ENCODE measurements around the gene CABP5.
"Not testable (repeated sequence)": the region's sequence is repeated elsewhere in the genome, so short reads cannot be mapped to it uniquely, and the experiment has no call there.

CABP5 gene

DNA sequence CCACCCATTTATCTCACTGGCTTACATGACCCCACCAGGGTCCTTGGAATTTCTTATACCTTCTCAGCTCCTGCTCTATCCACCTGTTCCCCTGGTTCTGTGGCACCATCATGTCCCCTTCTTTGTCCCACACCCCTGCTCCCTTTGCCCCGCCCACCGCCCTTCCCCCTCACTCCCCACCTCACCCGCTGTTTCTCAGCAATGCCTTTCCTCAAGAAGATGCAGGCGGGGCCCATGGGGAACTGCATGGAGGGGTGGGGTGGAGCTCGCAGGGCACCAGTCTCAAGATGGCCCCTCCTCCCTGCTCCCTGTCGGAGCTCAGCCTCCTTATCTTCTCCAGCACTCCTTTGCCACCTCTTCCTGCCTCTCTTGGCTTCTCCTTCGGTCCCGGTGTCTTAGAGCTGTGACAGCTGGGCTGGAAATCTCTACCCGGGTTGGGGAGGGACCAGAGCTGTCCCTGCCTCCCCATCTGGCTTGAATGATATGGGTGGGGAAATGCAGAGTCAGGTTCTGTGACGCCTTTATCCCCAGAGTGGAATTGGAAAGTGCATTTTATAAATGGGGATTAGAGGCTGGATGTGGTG lies at the start of gene CABP5:
Gene CABP5, minus strand, starts transcription at position 405 of the 584 bp plus-strand sequence. Its CDS starts 157 bp downstream, at position 248.
- no peak for FAIRE-seq
- no peak for DNase-seq (ENCODE audit: extremely low spot score, insufficient read length, low read depth)

DNA sequence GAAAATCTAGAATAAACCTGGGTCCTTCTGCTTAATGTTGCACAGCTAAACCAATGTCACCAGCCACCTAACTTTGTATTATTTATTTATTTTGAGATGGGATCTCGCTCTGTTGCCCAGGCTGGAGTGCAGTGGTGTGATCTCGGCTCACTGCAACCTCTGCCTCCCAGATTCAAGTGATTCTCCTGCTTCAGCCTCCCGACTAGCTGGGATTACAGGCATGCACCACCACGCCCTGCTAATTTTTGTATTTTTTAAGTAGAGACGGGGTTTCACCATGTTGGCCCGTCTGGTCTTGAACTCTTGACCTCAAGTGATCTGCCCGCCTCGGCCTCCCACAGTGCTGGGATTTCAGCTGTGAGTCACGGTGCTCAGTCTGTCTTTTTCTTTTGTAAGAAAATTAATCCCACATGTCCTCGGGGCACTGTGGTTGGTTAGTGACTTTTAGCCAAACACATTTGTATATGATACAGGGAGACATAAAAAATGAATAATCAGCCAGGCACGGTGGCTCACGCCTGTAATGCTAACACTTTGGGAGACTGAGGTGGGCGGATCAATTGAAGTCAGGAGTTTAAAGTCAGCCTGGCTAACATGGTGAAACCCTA lies 47.3 kb upstream of the CABP5 start:
- DNase-seq (ENCODE audit: extremely low spot score, insufficient read length, low read depth) = not testable (repeated sequence)

DNA sequence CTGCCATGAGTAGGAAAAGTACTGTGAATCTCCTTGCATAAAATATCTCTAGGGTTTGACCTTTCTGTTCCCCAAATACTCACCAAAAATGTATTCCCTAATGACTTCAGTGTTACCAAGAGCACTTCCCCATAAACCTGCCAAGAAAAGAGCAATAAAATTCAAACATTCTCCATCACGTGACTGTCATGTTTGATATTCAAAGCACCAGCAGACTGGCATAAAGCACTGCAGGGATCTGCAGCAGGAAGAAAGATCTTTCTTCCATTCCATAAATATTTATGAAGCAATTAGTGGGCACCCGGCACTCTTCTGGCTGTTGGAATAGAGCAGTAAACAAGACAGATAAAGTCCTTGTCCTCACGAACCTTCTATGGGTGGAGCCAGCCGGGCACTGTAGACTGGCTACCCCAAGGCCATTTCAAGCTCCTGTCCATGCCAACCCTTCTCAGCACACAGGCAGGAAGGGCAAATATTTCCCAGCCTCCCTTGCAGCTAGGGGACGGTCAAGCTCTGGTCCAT lies 46.5 kb upstream of the CABP5 start:
- no peak for FAIRE-seq
- DNase-seq (ENCODE audit: extremely low spot score, insufficient read length, low read depth) = no peak

More for the DNA sequence above, 47.3 kb upstream of the CABP5 start:
- not testable (repeated sequence) for FAIRE-seq

DNA sequence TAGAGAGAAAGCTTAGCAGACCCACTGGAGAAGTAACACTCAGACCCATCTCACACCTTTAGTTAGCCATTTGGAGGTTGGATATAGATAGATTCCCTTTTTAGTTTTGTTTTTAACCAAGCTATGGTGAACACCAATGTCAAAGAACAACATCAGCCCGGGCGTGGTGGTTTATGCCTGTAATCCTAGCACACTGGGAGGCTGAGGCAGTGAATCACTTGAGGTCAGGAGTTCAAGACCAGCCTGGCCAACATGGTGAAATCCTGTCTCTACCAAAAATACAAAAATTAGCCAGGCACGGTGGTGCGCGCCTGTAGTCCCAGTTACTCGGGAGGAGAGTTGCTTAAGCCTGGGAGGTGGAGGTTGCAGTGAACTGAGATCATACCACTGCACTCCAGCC lies 45.1 kb upstream of the CABP5 start:
- not testable (repeated sequence) for DNase-seq (ENCODE audit: extremely low spot score, insufficient read length, low read depth); FAIRE-seq

DNA sequence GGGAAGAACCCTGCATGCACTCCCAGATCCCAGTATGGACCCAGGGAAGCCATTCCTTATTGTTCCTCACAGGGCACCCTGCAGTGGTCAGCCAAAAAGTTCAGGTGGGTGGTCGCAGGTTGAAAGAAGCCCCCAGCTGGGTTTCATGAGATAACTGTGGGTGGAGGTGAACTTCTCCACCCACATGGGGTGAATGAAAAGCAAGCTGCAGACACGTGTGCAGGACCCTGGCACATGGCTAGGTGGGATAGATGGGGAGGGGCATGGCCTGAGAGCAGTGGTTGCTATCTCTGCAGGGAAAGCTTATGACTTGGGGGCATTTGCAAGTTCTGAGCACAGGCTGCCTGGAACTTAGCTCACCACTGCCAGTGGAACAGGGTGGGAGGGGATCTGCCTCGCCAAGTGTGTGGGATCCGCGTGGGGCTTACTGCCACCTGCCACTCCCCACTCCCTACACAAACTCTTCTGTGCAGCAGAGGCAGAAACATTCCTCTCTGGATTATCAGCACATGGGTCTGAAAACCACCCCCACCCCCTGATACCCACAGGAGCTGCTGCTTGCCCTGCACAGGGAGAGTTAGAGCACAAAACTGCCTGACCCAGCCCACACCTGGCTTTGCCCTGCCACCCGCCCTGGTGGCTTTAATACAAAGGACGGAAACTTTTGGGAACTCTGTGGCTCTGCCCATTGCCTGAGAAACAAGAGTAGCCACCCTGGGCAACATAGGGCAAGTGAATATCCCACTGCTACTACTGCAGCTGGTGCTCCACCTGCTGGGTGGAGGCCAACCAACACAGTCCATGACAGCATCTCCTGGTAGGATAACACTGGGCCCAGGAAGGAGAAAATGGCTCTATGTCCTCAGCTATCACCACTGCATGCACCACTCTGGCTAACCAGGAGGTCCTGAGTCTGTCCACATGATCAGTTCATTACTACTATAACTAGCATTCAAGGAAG lies 42.3 kb upstream of the CABP5 start:
- no peak for DNase-seq (ENCODE audit: extremely low spot score, insufficient read length, low read depth)
- FAIRE-seq = no peak

DNA sequence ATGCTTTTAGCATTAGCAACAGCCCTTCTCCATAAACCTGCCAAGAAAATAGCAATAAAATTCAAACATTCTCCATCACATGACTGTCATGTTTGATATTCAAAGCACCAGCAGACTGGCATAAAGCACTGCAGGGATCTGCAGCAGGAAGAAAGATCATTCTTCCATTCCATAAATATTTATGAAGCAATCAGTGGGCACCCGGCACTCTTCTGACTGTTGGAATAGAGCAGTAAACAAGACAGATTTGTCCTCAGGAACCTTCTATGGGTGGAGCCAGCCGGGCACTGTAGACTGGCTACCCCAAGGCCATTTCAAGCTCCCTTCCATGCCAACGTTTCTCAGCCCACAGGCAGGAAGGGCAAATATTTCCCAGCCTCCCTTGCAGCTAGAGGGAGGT lies 41.2 kb upstream of the CABP5 start:
- no peak for FAIRE-seq
- no peak for DNase-seq (ENCODE audit: extremely low spot score, insufficient read length, low read depth)

DNA sequence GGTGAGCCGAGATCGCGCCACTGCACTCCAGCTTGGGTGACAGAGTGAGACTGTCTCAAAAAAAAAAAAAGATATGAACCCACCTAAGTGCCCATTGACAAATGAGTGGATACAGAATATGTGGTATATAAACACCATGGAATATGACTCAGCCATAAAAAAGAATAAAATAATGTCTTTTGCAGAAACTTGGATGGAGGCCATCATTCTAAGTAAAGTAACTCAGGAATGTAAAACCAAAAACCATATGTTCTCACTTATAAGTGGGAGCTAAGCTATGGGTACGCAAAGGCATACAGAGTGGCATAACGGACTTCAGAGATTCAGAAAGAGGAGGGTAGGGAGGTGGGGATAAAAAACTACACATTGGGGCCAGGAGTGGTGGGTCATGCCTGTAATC lies 37.2 kb upstream of the CABP5 start:
- FAIRE-seq (no peak), DNase-seq (ENCODE audit: extremely low spot score, insufficient read length, low read depth) (no peak)

DNA sequence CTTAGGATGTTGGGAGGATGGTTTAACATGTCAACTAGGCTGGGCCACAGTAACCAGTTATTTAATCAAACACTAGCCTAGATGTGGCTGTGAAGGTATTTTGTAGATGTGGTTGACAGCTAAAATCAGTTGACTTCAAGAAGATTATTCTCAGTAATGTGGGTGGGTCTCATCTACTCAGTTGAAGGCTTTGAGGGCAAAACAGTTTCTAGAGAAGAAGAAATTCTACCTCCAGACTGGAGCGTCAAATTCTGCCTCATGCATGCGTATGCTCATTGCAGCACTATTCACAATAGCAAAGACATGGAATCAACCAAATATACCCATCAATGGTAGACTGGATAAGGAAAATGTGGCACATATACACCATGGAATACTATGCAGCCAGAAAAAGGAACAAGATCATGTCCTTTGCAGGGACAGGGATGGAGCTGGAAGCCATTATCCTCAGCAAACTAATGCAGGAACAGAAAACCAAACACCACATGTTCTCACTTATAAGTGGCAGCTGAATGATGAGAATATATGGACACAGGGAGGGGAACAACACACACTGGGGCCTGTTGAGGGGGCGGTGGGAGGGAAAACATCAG lies 26.4 kb upstream of the CABP5 start:
- not testable (repeated sequence) for DNase-seq (ENCODE audit: extremely low spot score, insufficient read length, low read depth); FAIRE-seq

DNA sequence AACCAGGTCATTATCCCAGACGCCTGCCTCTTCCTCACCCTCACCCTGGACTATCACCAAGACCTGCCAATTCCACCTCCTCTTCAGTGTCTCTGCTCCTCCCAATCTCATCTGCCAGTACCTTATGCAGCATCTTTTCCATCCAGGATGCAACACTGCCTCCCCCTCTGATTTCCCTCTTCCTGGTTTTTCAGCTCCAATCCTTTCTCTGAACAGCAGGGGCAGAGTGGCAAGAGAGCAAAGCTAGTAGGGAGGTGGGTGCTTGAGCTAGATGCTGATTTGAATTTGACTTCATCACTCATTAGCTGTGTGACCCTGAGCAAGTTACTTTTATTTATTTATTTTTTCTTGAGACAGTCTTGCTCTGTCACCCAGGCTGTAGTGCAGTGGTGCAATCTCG lies 25.6 kb upstream of the CABP5 start:
- FAIRE-seq (no peak), DNase-seq (ENCODE audit: extremely low spot score, insufficient read length, low read depth) (no peak)

DNA sequence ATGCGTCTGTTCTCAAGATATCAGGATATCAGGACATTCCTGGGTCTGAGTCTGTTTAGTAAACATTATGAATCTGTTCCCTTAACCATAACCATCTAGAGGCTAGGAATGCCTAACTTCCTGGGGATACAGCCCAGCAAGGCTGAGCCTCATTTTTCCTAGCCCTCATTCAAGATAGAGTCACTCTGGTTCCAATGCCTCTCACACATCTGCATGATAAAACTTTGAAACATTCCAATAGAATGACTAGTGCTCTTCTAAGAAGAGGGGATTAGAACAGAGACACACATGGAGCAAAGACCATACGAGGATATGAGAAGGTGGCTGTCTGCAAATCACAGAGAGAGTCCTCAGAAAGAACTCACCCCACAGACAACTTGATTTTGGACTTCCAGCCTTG lies 20.6 kb upstream of the CABP5 start:
- FAIRE-seq (no peak), DNase-seq (ENCODE audit: extremely low spot score, insufficient read length, low read depth) (no peak)

DNA sequence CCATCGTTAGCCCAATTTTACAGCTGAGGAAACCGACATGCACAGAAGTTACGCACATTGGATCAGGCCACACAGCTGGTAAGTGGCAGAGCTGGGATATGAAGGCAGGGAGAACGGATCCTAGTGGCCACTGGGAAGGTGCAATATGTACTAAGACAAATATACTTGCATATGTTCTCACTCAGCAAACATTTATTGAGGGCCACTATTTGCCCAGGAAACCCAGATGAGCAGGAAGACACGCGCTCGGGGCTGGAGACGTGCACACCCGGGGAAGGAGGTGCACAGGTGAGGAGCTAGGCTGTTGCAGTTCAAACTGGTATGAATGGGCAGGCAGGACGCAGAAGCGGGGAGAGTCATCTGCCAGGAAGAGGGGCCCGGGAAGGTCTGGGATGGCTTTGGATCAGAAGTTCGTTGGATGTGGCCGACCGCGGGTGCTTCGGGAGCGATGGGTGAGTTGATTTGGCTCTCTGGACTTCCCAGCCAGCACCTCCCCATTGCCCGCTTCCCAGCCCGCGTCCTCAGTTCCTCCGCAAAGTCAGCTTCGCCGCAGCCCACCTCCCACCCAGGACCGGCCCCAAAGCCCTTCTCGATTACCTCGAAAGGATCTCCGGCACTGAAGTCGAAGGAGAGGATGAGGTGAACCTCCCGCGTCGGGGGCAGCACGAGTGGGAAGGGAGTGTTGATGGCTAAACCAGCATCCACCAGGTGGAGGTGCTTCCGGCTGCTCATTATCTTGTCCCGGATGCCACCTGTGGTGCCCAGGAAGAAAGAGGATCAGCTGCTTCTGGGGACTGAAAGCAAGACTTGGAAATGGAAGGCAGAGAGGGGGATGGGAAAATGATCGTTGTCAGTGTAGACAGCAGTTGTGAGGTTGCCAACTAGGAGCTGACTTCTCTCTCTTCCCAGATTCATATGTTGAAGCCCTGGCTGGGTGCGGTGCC lies 17.8 kb upstream of the CABP5 start:
- DNase-seq (ENCODE audit: extremely low spot score, insufficient read length, low read depth) = no peak
- FAIRE-seq = no peak

DNA sequence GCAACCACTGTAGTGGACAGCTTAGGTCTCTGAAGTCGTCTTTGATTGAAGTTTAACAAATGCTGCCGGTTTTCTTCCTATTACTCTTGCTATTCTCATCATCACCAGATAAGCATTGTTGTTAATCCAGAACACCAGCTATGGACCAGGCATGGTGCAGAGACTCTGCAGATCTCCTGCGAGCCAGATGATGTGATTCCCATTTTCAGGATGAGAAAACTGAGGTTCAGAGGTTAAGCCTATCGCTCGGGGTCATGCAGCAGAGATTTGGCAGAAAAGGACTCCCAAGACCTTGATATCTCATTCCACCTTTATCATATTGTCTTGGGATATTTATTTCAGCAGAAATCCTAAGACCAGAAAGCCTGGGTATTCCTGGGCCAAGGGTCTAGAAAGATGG lies 16.5 kb upstream of the CABP5 start:
- no peak for FAIRE-seq
- no peak for DNase-seq (ENCODE audit: extremely low spot score, insufficient read length, low read depth)

DNA sequence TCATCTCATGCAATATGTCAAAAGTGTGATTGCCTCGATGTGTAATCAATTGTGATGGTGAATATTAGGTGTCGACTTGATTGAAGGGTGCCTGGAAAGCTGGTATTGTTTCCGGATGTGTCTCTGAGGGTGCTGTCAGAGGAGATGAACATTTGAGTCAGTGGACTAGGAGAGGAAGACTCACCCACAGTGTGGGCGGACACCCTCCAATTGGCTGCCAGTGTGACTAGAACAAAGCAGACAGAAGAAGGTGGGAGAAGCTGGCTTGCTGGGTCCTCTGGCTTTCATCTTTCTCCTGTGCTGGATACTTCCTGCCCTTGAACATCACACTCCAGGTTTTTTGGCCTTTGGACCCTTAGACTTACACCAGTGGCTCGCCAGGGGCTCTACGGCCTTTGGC lies 15.5 kb upstream of the CABP5 start:
- DNase-seq (ENCODE audit: extremely low spot score, insufficient read length, low read depth) (no peak), FAIRE-seq (no peak)

DNA sequence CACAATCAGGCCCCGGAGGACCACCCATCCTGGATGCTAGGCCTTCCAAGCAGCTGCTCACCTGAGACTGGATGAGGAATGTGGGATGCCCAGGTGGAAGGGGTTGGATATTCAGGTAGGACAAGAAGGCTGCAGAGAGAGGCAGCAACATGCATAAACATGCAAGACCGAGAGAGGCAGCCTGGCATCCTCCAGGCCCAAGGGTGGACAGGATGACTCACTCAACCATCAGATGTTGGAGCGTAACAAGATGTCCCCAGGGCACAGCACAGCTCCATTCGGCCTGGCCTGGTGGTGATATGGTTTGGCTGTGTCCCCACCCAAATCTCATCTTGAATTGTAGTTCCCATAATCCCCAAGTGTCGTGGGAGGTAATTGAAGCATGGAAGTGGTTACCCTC lies 10.0 kb upstream of the CABP5 start:
- no peak for DNase-seq (ENCODE audit: extremely low spot score, insufficient read length, low read depth)
- FAIRE-seq = no peak

DNA sequence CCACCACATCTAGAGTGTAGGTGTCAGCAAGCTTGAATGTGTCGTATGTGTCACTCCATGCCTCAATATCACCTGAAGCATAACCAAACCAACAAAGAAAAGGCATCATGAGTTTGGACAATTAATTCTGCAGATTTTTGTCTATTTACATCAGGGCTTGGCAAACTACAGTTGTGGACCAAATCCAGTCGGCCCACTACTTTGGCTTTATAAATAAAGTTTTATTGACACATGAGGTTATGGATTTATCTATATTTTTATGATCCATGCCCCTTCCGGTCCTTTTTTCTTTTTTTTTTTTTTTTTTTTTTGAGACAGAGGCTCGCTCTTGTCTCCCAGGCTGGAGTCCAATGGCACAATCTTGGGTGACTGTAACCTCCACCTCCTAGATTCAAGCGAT lies 9.2 kb upstream of the CABP5 start:
- FAIRE-seq (no peak), DNase-seq (ENCODE audit: extremely low spot score, insufficient read length, low read depth) (no peak)

DNA sequence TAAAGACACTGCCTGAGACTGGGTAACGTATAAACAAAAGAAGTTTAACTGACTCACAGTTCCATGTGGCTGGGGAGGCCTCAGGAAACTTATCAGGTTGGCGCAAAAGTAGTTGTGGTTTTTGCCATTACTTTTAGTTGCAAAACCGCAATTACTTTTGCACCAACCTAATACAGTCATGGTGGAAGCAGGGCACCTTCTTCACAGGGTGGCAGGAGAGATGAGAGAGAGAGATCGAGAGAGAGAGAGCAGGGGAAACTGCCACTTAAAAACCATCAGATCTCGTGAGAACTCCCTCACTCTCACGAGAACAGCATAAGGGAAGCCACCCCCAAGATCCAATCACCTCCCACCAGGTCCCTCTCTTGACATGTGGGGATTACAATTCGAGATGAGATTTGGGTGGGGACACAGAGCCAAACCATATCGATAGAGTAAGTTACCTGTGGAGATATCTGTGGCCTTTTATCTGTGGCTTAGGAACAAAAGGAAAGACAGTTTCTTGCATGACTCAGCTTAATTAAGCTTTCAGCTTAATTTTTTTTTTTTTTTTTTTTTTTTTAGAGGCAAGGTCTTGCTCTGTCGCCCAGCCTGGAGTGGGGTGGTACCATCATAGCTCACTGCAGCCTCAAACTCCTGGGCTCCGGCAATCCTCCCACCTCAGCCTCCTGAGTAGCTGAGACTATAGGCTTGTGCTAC lies 7.6 kb upstream of the CABP5 start:
- FAIRE-seq (no peak), DNase-seq (ENCODE audit: extremely low spot score, insufficient read length, low read depth) (no peak)

DNA sequence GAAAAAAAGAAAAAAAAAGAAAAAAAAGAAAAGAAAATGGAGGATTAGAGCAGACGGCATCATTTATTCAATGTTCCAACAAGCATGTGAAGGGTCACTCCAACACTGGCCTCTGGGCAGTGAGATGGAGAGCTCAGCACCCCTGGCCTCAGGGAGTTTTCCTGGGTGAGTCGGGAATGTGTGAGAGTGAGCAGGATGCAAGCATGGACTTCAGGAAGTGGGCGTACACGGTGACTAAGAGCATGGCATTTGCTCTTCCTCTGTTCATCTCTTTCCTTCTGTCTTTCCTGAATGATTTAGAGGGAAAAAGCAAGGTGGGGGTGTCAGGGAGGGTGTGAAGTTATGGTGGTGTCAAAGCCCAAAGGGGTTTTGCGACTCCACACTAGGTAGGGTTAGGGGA lies 682 bp upstream of the CABP5 start:
- DNase-seq (ENCODE audit: extremely low spot score, insufficient read length, low read depth) = no peak
- no peak for FAIRE-seq

DNA sequence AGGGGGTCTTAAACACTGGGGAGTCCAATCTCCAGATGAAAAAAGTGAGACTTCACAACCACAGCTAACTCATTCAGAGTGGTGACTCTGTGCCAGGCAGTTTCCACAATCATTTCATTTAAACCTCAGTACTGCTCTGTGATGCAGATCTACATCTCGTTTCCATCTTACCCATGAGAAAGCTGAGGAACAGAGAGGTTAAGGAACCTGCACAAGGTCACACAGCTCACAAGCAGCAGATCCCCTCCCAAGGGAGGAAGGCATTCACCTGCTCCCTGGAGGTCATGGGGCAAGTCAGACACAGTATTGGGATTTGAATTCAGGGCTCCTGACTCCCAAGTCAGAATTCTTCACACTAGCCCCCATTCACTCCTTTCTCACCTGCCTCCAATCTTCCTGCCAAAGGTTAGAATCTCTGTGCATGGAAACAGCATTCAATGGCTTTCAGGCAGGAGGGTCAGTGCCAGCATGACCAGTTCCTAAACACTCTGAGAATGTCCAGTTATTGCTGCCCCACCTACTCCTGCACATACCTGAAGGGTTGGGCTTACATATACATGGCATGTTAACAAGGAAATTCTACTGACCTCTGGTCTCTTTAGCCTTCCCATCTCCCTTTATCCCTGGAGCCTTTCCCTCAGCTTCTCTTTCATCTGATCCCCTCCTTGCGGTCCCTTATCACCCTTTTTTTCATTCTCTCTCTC lies 1.9 kb downstream of the CABP5 start:
- DNase-seq (ENCODE audit: extremely low spot score, insufficient read length, low read depth) = no peak
- no peak for FAIRE-seq

Data from GM18507 (cell line).